NCI-H82 treated with DMSO at 0.1 percent for 48 hours (cell line): ENCODE data around the gene SLC6A11.

Experiments
- DNase-seq: peaks from one replicate; lab custom pipeline; 2025; ENCODE audit not compliant: unreplicated experiment; lab: John Stamatoyannopoulos, UW

SLC6A11 gene

GRCh38 chr3:10883478-10884234, 67.6 kb downstream of the SLC6A11 start:
- no peak for DNase-seq

DNA sequence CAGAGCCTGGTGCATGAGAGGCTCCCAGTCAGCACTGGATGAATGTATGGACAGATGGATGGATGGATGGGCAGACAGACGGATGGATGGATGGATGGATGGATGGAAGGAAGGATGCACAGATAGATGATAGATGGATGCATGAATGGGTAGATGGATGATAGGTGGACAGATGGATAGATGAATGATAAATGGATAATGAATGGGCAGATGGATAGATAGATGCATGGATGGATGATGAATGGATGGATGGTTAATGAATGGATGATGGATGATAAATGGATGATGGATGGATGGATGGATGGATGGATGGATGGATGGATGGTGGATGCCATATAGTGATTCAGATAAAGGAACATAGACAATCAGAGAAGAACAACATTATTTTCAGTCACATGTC, 71.0 kb downstream of the SLC6A11 start:
- no peak for DNase-seq

- DNase-seq: no peak
These were observed 72.6 kb downstream of the SLC6A11 start for GRCh38 chr3:10888518-10889090.

DNA sequence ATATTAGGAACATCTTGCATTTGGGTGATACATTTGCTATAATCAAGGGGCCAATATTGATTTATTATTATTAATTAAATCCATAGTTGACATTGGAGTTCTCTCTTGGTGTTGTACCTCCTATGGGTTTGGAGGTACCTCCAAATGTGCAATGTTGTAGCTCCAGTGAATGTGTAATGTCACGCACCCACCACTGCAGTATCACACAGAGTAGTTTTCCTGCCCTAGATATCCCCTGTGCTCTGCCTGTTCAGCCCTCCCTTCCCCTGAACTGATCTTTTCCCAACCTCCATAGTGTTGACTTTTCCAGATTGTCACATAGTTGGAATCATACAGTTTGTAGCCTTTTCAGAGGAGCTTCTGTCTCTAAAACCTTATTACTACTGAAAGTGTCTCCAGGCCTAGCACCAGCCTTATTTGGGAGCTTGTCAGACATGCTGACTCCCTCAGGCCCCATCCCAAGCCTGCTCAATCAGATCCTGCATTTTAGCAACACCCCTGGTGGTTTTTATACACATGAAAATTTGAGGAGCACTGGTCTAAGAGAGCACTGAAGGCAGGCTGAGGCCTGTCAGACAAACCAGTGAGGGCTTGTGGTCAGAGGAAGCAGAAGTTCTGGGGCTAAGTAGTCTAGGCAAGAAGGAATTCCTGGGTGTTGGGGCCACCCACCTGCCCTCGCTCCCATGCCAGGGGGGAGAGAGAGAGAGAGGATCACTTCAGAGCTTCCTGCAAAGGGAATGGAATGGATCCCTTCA, 73.4 kb downstream of the SLC6A11 start:
- DNase-seq: no peak

DNA sequence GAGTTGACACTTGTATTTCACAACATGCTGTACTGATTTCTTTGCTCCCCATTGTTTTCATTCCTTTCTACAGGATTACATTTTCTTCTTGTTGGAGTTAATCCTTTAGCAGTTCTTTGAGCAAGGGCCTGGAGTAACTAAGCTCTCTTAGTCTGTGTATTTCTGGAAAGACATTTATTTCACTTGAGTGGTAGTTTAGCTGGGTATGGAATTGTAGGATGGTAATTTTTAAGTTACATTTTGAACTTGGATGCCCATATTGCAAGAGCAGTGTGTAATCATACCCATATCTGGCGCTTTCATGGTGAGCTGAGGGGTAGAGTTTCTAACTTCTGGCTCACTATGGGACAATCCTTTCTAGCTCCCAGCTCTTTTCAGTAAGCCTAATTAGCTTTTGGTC, 74.6 kb downstream of the SLC6A11 start:
- no peak for DNase-seq

DNA sequence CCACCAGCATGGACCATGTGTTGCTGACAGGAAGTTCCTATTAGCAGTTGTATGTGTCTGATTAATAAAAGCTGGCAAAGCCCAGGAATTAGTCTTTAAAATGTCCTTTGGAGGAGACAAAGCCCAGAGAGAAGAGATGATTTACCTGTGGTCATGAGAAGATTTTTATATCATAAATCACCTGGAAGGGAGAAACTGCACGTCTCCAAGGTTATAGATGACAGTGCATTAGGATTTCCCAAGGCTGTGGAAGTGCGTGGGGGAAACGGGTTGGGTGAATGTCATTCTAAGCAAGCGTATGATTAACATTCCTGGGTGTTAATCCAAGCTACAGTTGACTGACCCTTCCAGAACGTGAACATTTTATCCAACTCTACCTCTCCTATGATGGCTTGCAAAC, 76.6 kb downstream of the SLC6A11 start:
- no peak for DNase-seq

GRCh38 chr3:10901296-10901945, 85.4 kb downstream of the SLC6A11 start:
- no peak for DNase-seq

- no peak for DNase-seq
These were observed 91.2 kb downstream of the SLC6A11 start for GRCh38 chr3:10907262-10907661.

- DNase-seq: no peak
These were observed 94.3 kb downstream of the SLC6A11 start for GRCh38 chr3:10910367-10910766.

DNA sequence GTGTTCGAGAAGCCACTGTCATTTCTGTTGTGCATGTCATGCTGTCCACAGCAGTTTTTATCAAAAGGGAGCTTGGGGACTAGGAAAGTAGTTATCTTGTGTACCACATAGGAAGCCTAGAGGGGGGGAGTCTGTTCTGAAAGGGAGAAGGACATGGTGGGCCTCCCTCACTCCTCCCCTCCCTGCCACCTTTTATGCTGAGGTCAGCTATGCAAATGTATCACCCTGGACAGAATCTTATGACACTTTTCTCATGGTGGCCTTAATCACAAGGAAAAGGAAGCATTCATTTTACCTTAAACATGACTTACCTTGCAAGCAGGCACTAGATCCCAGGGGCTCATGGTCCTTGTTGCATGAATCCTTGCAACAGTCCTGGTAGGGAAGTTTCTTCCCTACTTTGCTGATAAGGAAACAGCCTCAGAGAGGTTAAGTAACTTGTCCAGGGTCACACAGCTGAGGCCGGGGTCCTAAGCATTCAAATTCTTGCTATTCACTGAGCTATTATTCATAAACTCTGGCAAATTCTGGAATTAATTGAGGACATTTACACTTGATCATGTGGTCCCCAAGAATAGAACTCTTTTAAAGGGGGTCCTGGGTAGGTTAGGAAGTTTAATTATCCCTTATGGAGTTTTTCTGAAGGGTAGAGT, 95.4 kb downstream of the SLC6A11 start:
- DNase-seq: no peak

GRCh38 chr3:10912786-10913185, 96.8 kb downstream of the SLC6A11 start:
- no peak for DNase-seq

DNA sequence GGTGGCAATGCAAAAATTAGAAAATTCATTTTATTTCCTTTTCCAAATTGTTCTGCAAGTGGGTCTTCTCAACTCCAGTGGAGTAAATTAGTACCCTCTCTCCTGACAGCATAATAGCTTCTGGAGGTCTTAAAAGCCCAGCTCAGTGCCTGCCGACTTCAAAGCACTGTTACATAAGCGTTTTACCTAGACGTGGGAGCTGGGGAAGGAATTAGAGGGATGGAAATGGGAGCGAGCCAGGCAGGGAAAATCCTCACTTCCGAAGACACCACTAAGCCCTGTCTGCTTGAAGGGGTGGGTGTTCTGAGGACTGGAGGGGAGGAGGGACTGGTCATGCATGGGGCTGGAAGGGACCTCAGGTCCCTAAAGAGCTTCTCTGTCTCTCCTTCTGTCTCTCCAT, 99.3 kb downstream of the SLC6A11 start:
- no peak for DNase-seq

DNA sequence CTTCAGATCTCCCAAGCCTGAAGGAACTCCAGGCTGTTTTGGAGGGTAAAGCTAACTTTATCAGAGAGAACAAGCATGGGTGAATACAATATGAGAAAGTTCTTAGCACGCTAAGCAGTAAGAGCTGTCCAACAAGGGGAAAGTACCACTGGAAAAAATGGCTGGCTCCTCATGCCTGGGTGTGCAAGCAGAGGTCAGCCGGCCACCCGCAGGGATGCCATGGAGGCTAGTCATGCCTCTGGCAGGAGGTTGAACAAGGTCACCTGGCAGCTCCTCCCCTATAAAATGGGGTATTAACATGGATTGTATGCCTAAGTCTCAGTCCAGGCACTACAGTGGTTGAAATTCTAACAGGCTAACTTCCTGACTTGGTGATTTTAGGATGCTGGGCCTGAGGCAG, 101.1 kb downstream of the SLC6A11 start:
- DNase-seq: no peak

DNA sequence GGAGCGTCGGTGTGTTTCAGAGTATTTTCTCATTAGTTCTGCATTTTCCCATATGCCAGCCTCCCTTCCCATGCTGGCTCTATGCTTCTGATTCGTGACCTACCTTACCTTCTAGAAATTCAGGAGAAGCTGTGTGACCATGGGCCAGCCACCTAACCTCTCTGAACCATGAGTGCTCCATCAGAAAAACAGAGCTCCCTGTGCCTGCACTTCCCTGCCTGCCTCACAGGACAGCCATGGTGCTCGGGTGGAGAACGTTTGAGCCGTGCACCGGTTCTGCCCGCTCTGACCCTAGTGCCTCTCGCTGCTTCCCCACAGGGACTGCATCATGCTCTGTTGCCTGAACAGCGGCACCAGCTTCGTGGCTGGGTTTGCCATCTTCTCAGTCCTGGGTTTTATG, 102.0 kb downstream of the SLC6A11 start:
- no peak for DNase-seq

- no peak for DNase-seq
These were observed 103.6 kb downstream of the SLC6A11 start for GRCh38 chr3:10919636-10920035.

DNA sequence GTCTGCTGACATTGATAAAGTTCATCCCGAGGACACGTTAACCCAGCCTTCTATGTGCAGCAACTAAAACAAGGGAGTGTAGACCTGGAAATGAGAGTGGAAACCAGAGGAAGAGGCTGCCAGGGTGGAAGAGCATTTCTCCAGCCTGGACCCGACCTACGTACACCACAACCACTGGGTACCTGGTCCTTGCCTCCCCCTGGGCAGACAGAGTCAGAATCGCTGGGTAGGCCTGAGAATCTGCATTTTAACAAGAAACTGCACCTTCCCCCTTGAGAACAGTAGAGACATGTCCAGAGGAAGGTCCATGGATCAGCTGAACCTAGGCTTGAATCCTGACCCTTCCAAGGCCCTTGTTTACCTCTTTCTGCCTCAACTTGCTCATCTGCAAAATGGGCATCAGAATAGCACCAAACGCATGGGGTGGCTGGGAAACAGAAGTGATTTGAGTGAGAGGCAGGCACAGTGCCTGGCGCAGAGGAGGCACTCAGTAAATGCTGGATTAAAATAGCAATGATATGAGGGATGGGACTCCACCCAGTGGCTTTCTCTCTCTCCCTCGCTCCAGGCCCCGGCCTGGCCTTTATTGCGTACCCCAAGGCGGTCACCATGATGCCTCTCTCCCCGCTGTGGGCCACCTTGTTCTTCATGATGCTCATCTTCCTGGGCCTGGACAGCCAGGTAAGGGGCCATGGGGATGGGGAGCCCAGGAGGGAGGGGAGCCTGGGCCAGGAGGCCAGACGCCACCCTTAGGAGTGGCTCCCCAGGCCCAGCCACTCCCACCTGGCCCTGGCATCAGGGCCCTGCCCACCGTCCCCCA, 109.6 kb downstream of the SLC6A11 start:
- no peak for DNase-seq

GRCh38 chr3:10926256-10926810, 110.3 kb downstream of the SLC6A11 start:
- DNase-seq: no peak

DNA sequence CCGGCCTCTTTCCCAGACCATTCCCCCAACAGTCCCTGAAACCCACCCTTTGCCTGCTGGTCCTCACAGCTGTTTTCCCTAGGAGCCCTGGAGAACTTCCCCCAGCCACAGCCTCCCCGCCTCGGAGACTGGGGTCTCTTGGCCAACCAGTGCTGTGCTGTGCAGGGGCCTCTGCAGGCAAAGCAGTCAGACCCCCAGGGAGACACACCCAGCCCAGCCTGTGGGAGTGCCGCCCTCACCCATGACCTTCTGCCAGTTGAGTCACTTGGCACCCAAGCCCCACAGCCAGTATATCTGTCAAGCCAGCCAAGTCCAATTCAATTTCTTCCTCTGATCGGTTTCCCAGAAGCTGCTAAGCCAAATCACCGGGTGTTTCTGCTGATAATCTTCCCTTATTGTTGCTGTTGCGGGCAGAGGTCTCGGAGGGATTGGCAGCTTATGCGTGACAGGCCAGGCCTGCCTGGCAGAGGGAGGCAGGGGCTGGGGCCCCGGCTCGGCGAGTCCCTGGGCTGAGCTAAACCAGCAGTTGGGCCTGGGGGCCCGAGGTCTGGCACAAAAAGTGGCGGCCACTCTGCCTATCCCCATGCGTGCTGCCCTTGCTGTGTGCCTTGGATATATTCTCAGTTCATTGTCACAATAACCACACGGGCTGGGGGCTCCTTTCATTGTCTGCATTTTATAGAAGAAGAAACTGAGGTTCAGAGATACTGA, 110.9 kb downstream of the SLC6A11 start:
- DNase-seq: no peak

DNA sequence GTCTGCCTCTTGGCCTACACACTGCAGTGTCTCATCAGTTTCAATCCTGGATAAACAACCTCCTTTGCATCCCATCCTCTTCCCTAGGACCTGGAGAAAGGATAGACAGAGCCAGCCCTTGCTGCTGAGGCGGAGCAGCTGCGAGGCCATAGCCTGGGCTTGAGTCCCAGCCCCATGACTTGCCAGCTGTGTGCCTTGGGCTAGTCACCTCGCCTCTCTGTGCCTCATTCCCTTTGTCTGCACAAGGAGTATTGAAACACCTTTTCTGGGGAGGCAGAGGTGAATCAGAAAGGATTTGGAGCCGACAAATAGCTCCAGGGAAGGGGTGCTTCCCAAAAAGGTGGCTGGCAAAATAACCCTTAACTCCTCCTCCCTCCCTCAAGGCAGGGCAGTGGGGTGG, 111.5 kb downstream of the SLC6A11 start:
- DNase-seq: no peak
